DMS 273 treated with DMSO at 0.1 percent for 48 hours (cell line): ENCODE data around the gene CLTA.
"Not testable (repeated sequence)": the region's sequence is repeated elsewhere in the genome, so short reads cannot be mapped to it uniquely, and the experiment has no call there.

Experiments used
- DNase-seq: peaks from one replicate; lab custom pipeline; 2025; lab: John Stamatoyannopoulos, UW

Gene CLTA

DNA sequence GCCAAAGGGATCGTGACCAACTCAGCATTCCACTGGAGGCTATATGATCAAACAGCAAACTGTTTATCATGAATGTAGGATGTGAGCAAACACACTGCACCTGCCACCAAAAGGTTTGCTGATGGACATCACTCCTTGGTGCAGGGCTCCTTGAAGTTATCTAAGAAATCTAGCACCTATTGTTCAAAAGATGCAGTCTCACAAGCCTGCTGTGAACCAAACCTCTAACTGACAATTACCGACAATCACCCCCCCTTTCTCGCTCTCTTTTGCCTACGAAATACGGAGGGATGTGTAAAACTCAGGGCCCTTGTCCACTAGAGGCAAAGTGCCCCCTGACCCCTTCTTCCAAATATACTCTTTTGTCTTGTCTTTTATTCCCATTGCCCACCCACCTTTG is 2.5 kb upstream of the CLTA start:
- DNase-seq: no peak

DNA sequence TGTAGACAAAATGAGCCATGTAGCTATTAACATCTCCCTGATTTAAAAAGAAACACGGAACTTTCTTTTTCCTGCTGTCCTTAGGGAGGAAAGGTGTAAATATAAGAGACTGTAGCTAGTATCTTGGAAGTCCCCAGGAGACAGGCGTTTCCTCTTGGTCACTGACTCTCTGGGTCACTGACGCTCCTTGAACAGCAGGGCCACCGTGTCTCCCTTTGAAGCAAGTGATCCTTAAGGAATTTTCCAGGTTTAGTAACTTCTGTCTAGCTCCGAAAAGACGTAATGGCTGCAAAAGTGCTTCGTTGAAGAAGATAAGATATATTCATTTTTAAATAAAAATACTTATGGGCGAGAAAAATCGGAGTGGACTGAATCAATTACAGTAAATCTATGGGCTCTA is 745 bp upstream of the CLTA start:
- no peak for DNase-seq

DNA sequence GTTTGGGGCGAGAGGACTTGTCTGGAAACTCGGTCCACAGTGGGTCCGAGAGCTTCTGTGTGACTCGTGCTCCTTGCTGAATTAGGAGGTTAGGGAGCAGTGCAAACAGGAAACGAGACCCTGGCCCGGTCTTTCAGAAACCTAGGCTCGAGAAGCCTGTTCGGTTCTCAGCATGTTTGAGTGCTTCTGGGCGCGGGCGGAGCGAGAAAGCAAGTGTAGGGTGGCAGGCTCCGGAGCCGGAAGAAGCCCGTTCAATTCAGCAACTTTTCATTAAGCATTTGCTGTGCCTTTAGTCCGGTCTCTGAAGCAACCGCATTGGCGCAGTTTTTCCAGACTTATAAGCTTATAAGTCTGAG is 547 bp downstream of the CLTA start:
- DNase-seq: no peak

DNA sequence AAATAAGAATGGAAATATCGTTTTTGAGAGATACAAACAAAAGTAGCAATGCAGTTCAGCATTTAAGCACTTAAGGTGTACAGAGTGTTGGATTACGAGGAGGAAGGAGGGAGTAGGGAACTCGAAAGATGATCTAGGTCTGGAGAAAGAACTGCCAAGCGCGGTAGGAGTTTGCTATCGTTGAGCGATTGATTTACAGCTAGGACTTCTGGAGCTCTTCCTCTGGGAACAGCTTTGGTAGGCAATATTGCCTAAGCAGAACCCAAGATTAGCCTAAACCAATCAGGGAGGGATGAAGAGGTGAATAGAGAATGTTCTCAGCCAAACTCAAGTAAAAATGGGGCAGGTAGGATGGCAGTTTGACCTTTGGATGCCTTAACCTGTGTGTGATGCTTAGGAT is 965 bp downstream of the CLTA start:
- no peak for DNase-seq

DNA sequence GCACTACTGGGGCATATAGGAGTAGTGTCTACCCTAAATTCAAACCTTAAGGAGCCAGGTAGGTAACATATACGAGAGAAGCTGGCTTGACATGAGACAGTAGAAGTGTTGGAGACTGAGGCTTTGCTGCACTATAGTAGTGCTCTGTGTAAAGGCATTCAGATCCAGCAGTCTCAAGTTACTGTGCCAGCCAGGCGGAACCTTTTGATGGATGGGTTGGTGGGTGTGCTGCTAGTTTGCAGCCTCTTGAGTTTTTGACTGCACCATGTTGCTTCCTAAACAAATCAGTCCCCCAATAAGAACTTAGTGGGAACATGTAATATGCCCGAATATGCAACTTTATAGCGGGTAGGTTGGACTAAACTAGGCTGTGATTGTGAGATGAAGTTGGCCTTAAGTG is 1.5 kb downstream of the CLTA start:
- no peak for DNase-seq

DNA sequence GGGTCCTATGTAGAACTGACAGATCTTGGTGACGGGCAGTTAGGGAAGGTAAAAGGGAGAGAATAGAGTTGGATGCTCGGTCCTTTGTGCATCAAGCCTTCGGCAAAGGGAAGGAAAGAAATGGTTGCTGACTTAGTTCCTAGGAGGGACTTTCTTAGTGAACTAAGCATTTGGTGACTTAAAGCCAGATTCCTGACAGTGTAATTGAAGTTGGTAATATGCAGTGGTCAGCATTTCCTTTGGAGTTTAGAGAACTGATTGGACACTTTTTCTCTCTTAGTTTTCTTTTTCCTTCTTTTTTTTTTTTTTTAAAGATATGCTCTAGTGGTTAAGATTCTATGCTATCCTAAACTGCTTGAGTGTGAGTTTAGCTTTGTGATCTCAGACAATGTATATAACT is 2.3 kb downstream of the CLTA start:
- no peak for DNase-seq

DNA sequence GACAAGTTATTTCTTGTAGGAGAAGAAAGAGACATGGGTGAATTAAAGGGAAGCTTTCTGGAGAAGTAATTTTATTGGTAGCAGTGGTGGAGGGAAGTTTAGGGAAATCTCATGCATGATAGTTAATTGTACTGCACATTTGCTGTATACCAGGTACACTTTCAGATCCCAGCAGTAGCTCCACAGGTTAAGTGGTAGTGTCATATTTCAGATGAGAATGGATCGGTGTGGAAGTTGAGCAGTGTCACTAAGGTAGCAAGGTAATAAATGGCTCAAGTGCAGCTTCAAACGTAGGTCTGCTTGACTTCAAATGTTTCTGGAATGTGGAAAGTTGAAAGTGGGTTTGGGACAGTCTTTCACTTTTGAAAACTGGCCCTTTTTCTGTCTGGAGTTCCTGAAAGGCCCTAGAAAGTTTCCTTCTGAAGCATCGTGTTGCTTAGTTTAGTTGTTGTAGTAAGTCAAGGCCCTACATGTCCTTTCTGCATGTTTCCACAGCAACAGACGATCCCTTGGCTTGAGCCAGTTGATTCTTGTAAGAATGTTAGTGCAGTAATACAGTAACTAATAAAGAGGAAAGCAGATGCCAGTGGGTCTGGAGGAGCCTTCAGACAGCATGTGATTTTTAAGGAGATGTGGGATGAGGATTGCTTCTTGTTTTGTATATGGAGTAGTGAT is 3.7 kb downstream of the CLTA start:
- no peak for DNase-seq

DNA sequence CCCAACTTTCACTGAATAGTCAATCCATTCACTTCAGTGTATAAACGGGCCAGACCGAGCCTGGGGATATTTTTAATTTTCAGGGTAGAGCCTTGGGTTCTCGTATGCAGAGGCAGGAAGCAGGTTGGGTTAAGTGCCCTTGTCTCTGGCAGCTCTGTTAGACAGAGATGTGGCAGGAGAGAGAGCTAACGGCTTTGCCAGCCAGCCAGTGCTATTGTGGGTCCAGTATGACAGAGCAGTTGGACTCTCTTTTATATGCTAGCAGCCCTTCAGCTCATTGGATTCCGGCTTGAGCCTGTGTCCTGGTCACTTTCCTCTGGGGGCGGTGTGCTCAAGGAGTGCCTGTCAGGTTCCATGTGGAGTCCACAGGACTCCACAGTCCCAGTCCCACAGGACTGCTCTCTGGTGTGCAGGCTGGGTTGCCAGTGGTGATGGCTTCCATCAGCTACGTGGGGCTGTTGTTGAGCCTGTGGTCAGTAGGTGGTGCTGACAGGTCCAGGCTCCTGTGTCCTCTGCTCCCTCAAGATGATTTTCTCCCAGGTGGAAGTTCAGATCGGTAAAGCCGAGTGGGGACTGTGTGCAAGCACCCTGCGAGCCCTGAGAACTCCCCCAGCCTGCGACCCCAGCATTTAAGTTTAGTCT is 14.3 kb downstream of the CLTA start:
- DNase-seq: no peak

DNA sequence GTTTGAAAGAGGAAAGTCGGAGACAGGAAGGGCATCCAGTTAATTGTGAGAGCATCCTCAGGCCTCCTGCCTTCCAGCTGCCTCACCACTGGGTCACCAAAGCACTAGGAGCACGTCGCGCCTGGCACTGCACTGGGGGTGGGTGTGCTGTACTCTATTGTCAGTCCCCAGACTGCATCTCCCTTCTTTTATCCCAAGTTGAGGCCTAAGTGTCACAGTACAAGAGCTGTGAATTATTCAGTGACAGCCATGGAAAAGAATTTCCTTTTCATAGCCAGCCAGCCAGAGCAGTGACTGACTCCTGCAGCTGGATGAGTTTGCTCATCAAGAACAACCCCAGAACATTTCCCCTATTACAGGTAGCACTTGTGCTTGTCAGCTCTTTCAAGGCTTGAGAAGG is 16.3 kb downstream of the CLTA start:
- no peak for DNase-seq

DNA sequence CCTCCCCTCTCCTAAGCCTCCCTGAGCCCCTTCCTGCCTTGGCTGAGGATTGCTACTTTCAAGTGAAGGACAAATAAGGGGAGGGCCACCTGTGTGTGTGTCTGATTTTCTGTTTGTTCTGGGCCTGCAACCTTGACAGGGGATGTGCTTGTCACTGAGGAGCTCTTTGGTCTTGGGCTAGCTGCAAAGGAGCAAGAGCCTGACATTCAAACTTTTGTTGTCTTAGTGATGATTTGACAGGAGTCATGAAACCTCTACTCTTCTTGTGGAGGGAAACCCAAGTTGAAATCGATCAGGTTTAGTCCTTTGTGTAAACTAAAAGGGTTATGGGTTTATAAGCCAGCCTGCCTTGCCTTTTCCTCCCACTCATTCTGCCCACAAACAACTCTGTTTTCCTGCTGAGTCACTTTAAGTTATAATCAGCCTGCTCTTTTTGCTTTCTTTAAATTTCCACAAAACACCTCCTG is 16.9 kb downstream of the CLTA start:
- DNase-seq: no peak

DNA sequence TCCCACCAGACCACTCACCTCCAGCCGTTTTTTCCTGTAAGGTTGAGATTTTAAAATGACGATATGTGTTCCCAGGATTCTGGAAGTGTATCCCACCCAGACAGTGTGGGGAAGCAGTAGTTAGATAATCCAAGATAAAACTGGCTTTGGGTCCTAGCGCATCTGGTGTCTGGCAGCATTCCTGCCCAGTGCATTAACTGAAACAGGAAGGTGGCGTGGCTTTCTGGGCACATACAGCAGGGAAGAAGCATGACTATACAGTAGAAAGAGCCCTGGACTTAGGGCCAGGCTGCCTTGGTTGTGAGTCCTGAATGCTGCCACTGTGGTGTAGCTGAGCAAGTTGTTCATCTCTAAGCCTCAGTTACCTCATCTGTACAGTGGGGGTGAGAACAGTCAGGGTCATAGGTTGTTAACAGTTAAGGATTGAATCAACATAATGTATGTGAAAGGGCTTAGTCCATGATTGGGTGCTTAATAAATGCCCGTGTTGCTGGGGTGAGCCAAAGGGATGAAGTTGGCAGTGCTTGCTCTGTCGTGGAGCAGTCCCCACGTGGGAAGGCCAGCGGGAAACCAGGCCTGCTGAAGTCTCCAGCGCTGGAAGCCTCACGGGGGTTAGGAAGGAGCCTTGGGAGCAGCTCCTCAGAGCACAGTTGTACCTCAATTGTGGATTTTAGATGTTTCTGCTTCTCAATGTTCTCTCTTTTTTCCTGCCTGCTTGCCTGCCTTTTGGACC is 18.0 kb downstream of the CLTA start:
- no peak for DNase-seq

DNA sequence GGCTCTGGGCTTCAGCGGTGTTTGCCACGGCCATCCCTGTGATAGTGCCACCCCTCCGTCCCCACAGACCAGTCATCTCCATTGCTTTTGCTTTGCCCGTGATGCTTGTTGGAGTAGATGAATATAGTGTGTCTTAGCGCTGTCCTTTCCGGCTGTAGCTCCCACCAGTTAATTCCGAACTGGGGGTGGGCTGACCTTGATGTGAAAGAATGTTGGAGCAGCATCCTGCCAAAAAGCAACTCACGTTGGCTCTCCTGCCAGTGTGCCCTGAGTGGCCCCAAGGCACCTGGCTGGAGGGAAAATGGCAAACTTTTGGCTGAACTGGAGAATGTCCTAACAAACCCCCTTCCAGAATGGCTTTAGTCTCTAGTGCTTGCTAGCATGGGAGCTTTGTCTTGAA is 20.0 kb downstream of the CLTA start:
- DNase-seq: no peak

DNA sequence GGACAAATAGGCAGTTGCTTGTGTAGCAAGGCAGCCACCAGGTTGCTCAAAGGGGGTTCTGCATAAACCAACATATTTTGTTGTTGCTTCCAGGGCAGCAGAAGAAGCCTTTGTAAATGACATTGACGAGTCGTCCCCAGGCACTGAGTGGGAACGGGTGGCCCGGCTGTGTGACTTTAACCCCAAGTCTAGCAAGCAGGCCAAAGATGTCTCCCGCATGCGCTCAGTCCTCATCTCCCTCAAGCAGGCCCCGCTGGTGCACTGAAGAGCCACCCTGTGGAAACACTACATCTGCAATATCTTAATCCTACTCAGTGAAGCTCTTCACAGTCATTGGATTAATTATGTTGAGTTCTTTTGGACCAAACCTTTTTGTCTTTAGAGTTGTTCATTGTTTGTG is 20.8 kb downstream of the CLTA start:
- DNase-seq: no peak

DNA sequence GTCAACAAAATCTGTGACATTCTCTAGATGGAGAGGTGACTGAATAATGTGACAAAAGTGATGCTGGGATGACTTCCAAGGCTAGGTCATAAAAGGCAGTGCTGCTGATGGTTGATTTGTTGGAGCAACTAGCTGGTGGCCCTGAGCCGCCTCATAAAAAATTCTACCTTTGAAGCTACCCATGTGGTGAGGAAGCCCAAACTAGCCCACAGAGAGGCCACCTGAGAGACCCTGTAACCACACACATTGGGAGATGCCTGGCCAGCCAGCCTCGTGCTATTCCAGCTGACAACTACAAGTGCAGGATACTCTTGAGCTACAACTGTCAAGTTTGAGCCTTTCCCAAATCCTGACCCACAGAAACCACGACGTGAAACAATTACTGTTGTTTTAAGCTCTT is 22.7 kb downstream of the CLTA start:
- no peak for DNase-seq

DNA sequence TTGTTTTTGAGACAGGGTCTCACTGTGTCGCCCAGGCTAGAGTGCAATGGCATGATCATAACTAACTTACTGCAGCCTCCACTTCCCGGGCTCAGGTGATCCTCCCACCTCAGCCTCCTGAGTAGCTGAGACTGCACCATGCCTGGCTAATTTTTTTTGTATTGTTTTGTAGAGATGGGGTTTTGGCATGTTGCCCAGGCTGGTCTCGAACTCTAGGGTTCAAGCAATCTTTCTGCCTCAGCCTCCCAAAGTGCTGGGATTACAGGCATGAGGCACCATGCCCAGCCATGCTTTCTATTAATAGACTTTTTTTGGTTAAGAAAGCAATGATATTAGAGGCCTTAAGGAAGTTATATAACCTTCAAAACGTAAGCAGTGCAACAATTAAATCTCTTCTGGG is 23.3 kb downstream of the CLTA start:
- no peak for DNase-seq

DNA sequence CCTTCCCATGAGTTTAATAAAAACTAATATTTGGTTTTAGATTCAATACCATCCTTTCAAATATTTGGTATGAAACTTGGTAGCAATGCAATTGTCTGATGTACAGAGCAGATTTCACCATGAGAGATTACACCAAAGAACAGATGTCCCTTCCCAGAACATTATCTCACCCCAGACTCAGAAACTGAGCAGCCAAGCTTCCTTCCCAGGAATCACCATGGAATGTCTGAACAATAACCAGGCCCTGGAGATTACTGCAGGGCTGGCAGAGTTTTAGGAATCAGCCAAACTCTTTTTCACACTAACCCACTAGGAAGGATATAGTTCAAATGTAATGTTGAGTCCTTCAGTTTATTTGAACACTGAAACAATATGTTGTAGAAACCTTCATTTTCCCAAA is 23.9 kb downstream of the CLTA start:
- no peak for DNase-seq

DNA sequence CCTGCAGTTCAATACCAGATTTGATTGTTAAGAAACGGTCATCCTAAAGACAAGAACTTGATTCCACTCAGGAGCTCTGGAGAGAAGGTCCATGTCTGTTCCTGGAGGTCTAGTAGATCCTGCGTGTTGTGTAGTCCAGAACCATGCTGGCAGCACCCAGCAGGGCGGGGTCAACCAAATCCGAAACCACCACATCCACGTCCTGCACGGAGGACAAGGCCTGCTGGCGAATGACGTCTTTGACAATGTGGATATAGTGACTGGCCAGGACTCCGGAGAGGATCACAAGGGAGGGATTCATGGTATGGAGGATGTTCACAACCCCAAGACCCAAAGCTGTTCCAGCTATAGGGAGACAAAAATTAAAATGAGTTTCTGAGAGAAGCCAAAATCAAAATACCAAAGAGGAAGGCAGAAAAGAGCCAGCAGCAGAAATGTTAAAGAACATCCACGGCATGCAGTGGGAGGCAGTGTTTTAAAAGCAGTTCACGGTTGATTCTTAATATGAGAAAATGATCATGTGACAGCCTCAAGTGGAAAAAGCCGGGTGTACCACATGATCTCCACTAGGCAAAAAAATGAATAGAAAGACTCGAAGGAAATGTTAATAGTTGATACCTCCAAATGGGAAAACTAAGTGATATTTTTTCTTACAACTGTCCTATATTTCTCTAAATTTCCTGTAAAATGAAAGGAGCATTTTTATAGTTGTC is 26.7 kb downstream of the CLTA start:
- no peak for DNase-seq

DNA sequence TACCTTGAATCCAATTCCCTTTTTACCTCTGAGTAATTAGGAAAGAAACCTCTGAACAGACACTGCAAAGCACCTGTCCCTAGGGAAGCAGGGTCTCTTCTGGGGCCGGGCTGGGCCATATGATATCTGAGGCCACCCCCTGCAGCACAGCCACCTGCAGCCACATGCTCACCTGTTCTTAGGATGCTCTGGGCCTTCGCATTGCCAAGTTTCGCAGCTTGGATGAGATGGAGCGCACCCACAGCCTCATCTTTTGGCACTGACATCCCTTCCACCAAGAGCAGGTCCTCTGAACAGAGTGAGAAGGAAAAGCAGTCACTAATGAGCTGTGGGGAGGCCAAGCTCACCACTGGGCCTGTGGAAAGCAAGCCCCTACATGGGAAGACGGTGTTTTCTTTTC is 27.3 kb downstream of the CLTA start:
- no peak for DNase-seq

DNA sequence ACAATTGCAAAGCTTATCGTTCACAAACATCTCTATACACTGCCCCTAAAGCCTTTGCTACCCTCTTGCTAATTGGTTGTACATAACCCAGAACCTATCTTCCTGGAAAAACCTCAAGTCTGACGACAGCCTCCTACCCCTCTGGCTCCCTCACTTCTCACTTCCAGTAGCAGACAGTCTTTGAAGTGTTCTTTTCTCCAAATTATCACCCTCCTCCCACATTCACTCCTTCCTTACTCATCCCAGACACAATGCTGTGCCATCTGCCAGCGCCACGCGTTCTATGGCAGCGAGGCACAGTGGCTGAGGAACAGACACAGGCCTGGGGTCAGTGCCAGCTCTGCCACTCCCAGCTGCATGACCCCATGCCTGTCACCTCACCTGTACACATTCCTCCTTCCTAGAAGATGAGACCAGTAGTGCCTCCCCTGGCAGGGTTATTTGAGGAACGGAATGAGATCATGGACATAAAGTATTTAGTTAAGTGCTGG is 27.7 kb downstream of the CLTA start:
- no peak for DNase-seq

DNA sequence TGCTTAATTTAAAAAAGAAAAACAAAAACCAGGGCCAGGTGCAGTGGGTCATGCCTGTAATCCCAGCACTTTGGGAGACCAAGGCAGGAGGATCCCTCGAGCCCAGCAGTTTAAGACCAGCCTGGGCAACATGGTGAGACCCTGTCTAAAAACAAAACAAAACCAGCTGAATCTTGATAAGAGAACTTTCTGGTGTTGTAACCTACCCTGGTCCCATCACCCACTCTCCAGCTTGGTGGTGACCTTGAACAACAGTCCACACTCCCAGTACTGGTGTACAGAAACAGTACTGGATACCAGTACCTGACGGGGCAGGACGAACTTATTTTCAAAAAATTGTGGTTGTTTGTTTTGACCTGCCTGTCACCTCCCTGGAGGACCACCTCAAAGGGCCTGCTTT is 30.9 kb downstream of the CLTA start:
- DNase-seq: no peak

DNA sequence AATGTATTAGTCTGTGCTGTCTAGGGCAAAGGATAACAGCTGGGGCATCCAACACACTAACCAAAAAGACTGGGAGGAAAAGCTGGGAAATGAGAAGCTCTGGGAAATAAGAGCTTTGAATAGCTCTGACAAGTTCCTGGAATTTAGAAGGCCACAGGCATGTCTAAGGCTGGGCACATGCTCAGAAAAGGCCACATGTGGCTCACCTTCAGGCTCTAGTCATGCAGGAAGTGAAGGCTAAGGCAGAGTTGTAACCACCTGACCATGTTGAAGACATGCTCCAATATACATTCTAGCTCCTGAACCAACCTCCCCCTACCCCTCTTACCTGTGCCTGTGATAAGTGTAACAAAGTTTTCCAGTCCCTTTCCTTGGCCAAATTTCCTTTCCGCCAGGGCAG is 31.7 kb downstream of the CLTA start:
- no peak for DNase-seq

DNA sequence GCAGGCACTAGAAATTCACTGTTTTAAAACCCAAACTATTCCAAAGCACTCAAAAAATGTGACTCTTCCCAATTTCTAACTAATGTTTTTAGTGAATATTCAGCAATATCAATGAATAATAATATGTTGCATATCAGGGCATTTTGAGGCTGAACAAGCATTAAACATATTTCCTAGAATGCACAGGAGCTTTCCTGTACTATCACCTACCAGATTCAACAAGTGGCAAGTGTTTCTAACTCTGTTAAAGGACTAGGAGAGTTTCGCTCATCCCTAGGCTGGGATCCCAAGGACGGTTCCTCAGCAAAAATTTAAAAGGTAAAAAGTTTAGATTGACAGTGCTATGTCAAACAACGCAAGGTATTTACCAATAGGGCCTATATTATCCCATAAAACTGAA is 46.5 kb downstream of the CLTA start:
- DNase-seq: no peak

DNA sequence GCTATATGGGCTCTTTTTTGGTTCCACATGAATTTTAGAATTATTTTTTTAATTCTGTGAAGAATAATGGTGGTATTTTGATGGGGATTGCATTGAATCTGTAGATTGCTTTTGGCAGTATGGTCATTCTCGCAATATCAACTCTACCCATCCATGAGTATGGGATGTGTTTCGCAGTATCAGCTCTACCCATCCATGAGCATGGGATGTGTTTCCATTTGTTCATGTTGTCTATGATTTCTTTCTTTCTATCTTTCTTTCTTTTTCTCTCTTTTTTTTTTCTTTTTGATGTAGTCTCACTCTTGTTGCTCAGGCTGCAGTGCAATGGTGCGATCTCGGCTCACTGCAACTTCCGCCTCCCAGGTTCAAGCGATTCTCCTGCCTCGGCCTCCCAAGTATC is 48.5 kb downstream of the CLTA start:
- not testable (repeated sequence) for DNase-seq
